ENCODE results near the gene GRIN3A.

GRIN3A gene

DNA sequence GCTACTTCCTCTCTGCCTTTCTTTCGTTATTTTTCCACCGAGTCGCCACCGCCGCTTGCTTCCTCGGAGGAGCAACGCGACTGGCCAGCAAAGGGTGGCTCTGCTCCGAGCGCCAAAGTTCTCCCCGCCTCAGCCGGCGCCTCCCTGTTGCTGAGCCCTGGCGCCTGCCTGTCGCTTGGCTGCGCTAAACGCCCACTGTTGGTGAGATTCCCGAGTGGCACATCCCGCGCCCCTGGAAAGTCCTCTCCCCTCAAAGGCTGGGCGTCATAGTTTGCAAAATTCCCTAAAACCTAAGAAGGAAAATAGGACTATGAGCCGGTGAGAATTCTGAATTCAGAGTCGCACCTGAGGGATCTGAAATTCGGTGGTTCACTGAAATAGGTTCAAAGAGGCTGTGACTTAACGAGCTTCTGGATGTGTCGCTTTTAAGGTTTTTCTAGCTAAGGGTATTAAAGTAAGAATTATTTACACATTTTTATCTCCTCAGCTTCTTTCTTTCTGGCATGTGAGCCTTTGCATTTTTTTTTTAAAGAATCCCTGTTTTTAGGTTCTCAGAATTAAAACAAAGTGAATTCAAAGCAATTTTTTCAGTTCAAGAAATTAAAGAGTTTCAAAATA lies at the start of gene GRIN3A:
Gene GRIN3A (minus strand): TSS at position 82 of the 618 bp plus-strand sequence. CDS start 668 bp downstream, outside the sequence.
- Histone ChIP-seq H3K27me3 (ENCODE audit: insufficient read depth, insufficient read length) (peaks cover 47% of the 10 kb centered on the region), H3K4me3 (ENCODE audit: insufficient read length, low read depth) (peak within 1 kb of the TSS; percentile 68), H3K36me3 (ENCODE audit: insufficient read depth, insufficient read length, low read length) (no peaks in the 10 kb centered on the region)

DNA sequence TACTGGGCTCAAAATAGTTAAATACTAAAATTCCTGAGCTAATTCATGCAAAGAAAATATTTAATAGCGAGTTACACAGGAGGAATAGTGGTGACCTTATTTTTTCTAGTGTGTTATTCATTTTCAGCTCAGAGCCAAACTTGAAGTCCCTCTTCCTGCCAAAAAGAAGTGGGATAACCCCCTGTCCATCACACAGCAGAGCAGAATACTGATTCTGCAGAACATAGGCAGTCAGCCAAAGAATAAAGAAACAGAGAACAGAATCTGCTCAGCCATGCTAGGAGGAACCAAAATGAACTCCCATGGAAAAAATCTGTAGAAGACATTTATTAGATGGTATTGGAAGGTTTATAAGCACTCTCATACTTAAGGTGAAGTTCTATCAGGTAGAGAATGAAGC lies 49.4 kb upstream of the GRIN3A start:
- H3K27me3 ChIP-seq (ENCODE audit: insufficient read depth, insufficient read length) = no peaks in the 10 kb centered on the region
- TF ChIP-seq ZNF274 (IDR thresholded peaks at IDR 0.05; ENCODE audit: low read depth, low read length) (no peak), YY1 (IDR thresholded peaks at IDR 0.05; ENCODE audit: insufficient read depth, insufficient read length) (no peak), SUZ12 (IDR thresholded peaks at IDR 0.05; ENCODE audit: extremely low read depth, insufficient read depth, insufficient read length) (no peak)
- no peaks in the 10 kb centered on the region for H3K36me3 ChIP-seq (ENCODE audit: insufficient read depth, insufficient read length, low read length)
- no peak overlapping the region for H3K9ac ChIP-seq (ENCODE audit: insufficient read length, low read depth)
- H3K9me3 ChIP-seq (ENCODE audit: insufficient read depth, low read length) = no peaks in the 10 kb centered on the region
- no peak overlapping the region for H3K4me3 ChIP-seq (ENCODE audit: insufficient read length, low read depth)
- no peak for DNase-seq (ENCODE audit: low read depth, low spot score)
- H3K4me1 ChIP-seq (ENCODE audit: insufficient read depth, insufficient read length) = no peaks in the 10 kb centered on the region

More for the DNA sequence above, at the start of gene GRIN3A:
- H3K9ac ChIP-seq (ENCODE audit: insufficient read length, low read depth) = peak within 1 kb of the TSS; percentile 63
- no peak for TF ChIP-seq YY1 (IDR thresholded peaks at IDR 0.05; ENCODE audit: insufficient read depth, insufficient read length)
- no peak for TF ChIP-seq SUZ12 (IDR thresholded peaks at IDR 0.05; ENCODE audit: extremely low read depth, insufficient read depth, insufficient read length)
- TF ChIP-seq ZNF274 (IDR thresholded peaks at IDR 0.05; ENCODE audit: low read depth, low read length) = no peak
- H3K9me3 ChIP-seq (ENCODE audit: insufficient read depth, low read length) = no peaks in the 10 kb centered on the region
- peaks cover 7% of the 10 kb centered on the region for H3K4me1 ChIP-seq (ENCODE audit: insufficient read depth, insufficient read length)
- no peak for DNase-seq (ENCODE audit: low read depth, low spot score)

DNA sequence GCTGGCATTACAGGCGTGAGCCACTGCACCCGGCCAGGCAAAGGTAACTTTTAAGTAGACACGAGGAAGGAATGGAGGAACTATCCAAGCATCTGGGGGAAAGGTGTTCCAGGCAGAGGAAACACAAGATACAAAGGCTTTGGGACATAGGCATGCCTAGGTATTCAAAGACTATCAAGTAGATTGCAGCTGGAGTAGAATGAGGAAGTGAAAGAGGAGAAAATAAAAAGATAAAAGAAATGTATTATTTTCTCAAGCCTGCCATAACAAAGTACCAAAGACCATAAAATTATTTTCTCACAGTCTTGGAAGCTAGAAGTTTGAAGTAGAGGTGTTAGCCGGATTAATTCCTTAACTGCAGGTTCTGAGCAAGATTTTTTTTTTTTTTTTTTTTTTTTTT lies 39.9 kb upstream of the GRIN3A start:
- no peak overlapping the region for H3K9ac ChIP-seq (ENCODE audit: insufficient read length, low read depth)
- H3K9me3 ChIP-seq (ENCODE audit: insufficient read depth, low read length) = no peaks in the 10 kb centered on the region
- no peaks in the 10 kb centered on the region for H3K4me1 ChIP-seq (ENCODE audit: insufficient read depth, insufficient read length)
- H3K27me3 ChIP-seq (ENCODE audit: insufficient read depth, insufficient read length) = no peaks in the 10 kb centered on the region
- H3K36me3 ChIP-seq (ENCODE audit: insufficient read depth, insufficient read length, low read length) = no peaks in the 10 kb centered on the region
- no peak for DNase-seq (ENCODE audit: low read depth, low spot score)
- TF ChIP-seq ZNF274 (IDR thresholded peaks at IDR 0.05; ENCODE audit: low read depth, low read length) (no peak), YY1 (IDR thresholded peaks at IDR 0.05; ENCODE audit: insufficient read depth, insufficient read length) (no peak), SUZ12 (IDR thresholded peaks at IDR 0.05; ENCODE audit: extremely low read depth, insufficient read depth, insufficient read length) (no peak)
- H3K4me3 ChIP-seq (ENCODE audit: insufficient read length, low read depth) = no peak overlapping the region

DNA sequence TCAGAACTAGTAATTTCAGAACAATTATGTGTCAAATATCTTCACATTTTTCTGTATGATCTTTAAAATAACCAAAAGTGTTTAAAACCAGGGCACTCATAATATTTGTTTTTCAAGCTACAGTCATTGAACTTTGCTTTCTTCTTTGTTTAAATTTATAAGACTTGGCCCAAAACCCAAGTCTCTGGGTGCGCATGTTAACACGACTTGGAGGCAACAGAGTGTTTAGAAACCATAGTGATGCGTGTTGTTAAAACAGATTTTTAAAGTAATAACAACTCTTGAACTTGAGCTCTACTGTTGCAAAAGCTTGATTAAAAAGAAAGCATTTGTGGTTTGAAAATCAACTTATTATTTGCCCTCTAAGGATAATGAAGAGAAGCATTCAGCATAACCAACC lies 26.0 kb upstream of the GRIN3A start:
- Histone ChIP-seq H3K4me1 (ENCODE audit: insufficient read depth, insufficient read length) (no peaks in the 10 kb centered on the region), H3K36me3 (ENCODE audit: insufficient read depth, insufficient read length, low read length) (no peaks in the 10 kb centered on the region), H3K9me3 (ENCODE audit: insufficient read depth, low read length) (no peaks in the 10 kb centered on the region), H3K4me3 (ENCODE audit: insufficient read length, low read depth) (no peak overlapping the region), H3K27me3 (ENCODE audit: insufficient read depth, insufficient read length) (no peaks in the 10 kb centered on the region), H3K9ac (ENCODE audit: insufficient read length, low read depth) (no peak overlapping the region)
- no peak for DNase-seq (ENCODE audit: low read depth, low spot score)
- no peak for TF ChIP-seq YY1 (IDR thresholded peaks at IDR 0.05; ENCODE audit: insufficient read depth, insufficient read length)
- no peak for TF ChIP-seq SUZ12 (IDR thresholded peaks at IDR 0.05; ENCODE audit: extremely low read depth, insufficient read depth, insufficient read length)
- TF ChIP-seq ZNF274 (IDR thresholded peaks at IDR 0.05; ENCODE audit: low read depth, low read length) = no peak

DNA sequence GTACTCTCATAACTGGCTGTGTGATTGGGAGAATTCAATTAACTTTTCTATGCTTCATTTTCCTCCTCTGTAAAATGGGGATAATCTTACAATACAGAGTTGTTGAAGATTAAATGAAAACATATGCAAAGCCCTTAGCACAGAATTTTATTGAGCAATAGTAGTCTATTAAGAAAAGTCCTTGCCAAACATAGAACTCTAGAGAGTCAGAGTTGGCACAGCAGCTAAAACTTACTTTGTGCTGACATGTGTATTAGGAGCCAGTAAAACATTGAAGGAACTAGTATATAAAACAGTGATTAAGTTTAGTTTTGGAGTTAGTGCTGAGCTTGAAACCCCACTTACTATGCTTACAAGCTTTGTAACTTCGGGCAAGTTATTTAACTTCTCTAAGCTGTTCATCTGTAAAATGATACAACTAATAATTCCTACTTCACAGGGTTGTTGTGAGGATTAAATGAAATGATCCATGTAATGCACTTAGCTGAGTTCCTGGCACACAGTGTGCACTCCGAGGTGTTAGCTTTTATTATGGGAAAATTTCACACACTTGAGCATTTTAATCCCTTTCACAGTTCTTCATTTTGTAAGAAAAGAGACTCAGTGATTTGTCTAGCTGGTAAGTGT lies 20.0 kb upstream of the GRIN3A start:
- no peak overlapping the region for H3K4me3 ChIP-seq (ENCODE audit: insufficient read length, low read depth)
- H3K4me1 ChIP-seq (ENCODE audit: insufficient read depth, insufficient read length) = no peaks in the 10 kb centered on the region
- H3K9ac ChIP-seq (ENCODE audit: insufficient read length, low read depth) = no peak overlapping the region
- TF ChIP-seq SUZ12 (IDR thresholded peaks at IDR 0.05; ENCODE audit: extremely low read depth, insufficient read depth, insufficient read length) (no peak), YY1 (IDR thresholded peaks at IDR 0.05; ENCODE audit: insufficient read depth, insufficient read length) (no peak), ZNF274 (IDR thresholded peaks at IDR 0.05; ENCODE audit: low read depth, low read length) (no peak)
- no peak for DNase-seq (ENCODE audit: low read depth, low spot score)
- H3K36me3 ChIP-seq (ENCODE audit: insufficient read depth, insufficient read length, low read length) = no peaks in the 10 kb centered on the region
- H3K27me3 ChIP-seq (ENCODE audit: insufficient read depth, insufficient read length) = no peaks in the 10 kb centered on the region
- no peaks in the 10 kb centered on the region for H3K9me3 ChIP-seq (ENCODE audit: insufficient read depth, low read length)

DNA sequence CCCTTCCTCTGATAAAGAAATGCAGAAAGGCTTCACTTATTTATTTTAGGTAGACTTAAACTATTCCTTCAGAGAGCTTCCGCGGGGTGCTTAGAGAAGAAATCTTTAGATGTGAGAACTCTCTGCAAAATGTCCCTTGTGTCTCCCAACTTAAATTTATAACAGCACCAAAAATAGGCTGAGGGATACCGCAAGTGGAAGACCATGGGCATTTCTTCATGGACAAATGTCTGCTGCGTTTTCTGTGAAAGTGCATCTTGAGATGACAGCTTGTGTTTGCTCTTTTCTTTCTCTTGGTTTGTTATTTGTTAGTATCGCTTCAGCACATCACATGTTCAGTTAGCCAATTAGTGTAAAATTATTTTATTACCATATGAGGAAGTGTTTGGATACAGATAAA lies 15.3 kb upstream of the GRIN3A start:
- TF ChIP-seq SUZ12 (IDR thresholded peaks at IDR 0.05; ENCODE audit: extremely low read depth, insufficient read depth, insufficient read length) (no peak), YY1 (IDR thresholded peaks at IDR 0.05; ENCODE audit: insufficient read depth, insufficient read length) (no peak), ZNF274 (IDR thresholded peaks at IDR 0.05; ENCODE audit: low read depth, low read length) (no peak)
- DNase-seq (ENCODE audit: low read depth, low spot score) = no peak

DNA sequence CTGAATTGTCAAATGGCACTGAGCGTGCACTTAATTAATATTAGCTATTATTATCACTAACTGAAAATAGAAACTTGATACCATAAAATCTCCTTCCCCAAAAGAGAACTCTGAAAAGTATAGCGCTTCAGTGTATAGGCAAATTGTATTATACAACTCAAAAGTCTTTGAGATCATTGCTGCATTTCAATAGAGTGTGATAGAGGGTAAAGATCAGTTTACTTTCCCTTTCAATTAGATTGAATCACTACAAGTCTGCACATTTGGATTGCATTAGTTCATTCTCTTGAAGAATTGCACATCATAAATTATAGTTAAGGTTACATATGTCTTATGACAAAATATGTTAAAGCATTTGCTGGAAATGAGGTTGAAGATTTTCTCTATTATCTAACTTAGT lies 13.4 kb upstream of the GRIN3A start:
- H3K27me3 ChIP-seq (ENCODE audit: insufficient read depth, insufficient read length) = no peaks in the 10 kb centered on the region
- H3K36me3 ChIP-seq (ENCODE audit: insufficient read depth, insufficient read length, low read length) = no peaks in the 10 kb centered on the region
- H3K9me3 ChIP-seq (ENCODE audit: insufficient read depth, low read length) = peaks cover 5% of the 10 kb centered on the region; the same call in 1 of the 2 replicates
- no peak overlapping the region for H3K9ac ChIP-seq (ENCODE audit: insufficient read length, low read depth)
- no peak for DNase-seq (ENCODE audit: low read depth, low spot score)
- no peak for TF ChIP-seq SUZ12 (IDR thresholded peaks at IDR 0.05; ENCODE audit: extremely low read depth, insufficient read depth, insufficient read length)
- TF ChIP-seq ZNF274 (IDR thresholded peaks at IDR 0.05; ENCODE audit: low read depth, low read length) = no peak
- no peak for TF ChIP-seq YY1 (IDR thresholded peaks at IDR 0.05; ENCODE audit: insufficient read depth, insufficient read length)
- no peak overlapping the region for H3K4me3 ChIP-seq (ENCODE audit: insufficient read length, low read depth)
- H3K4me1 ChIP-seq (ENCODE audit: insufficient read depth, insufficient read length) = no peaks in the 10 kb centered on the region

More for the DNA sequence above, 15.3 kb upstream of the GRIN3A start:
- no peak overlapping the region for H3K9ac ChIP-seq (ENCODE audit: insufficient read length, low read depth)
- no peaks in the 10 kb centered on the region for H3K27me3 ChIP-seq (ENCODE audit: insufficient read depth, insufficient read length)
- no peaks in the 10 kb centered on the region for H3K36me3 ChIP-seq (ENCODE audit: insufficient read depth, insufficient read length, low read length)
- H3K9me3 ChIP-seq (ENCODE audit: insufficient read depth, low read length) = no peaks in the 10 kb centered on the region
- no peaks in the 10 kb centered on the region for H3K4me1 ChIP-seq (ENCODE audit: insufficient read depth, insufficient read length)
- H3K4me3 ChIP-seq (ENCODE audit: insufficient read length, low read depth) = no peak overlapping the region

All from NT2/D1 (cell line).